Prostate gland (tissue), 2 donors: ENCODE data around the gene NFATC2IP.

Source experiments
- POLR2A ChIP-seq: fragments of 450-650 bp; IDR thresholded peaks from one replicate; pipeline ENCODE4 v1.6.1; 2016; ENCODE audit warnings: antibody characterized with exemption, mild to moderate bottlenecking
- POLR2AphosphoS5 ChIP-seq: sonication (generic); formaldehyde crosslinking; IDR thresholded peaks from one replicate; pipeline ENCODE4 v1.6.1; 2017; ENCODE audit warnings: antibody characterized with exemption
- TF ChIP-seq, protein P1 (sequence below), 4 experiments: fragments of 200-600 bp in 2 of 4; fragments of 450-650 bp in 2 of 4; sonication (generic) in 2 of 4; IDR thresholded peaks; 1 replicate in 3 of 4; 2 replicates in 1 of 4; pipeline ENCODE4 v1.5.1; 2016 to 2019; ENCODE audit warnings: antibody characterized with exemption in 4 of 4, mild to moderate bottlenecking in 2 of 4, moderate library complexity in 2 of 4

DNA sequence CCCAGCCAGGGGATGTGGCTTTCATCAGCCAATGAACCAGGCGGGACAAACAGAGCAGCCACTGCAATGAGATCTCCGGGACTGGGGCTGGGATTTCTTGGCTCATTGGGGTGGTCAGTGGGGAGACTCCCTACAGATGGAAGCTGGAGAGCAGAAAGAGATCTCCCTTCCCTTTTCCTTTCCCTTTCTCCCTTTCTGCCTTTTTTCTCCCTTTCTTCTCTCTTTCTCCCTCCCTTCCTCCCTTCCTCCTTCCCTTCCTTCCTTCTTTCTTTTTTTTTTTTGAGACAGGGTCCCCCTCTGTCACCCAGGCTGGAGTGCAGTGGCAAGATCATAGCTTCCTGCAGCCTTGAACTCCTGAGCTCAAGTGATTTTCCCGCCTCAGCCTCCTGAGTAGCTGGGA, 48.1 kb downstream of the NFATC2IP start:
- TF ChIP-seq, protein P1, sequence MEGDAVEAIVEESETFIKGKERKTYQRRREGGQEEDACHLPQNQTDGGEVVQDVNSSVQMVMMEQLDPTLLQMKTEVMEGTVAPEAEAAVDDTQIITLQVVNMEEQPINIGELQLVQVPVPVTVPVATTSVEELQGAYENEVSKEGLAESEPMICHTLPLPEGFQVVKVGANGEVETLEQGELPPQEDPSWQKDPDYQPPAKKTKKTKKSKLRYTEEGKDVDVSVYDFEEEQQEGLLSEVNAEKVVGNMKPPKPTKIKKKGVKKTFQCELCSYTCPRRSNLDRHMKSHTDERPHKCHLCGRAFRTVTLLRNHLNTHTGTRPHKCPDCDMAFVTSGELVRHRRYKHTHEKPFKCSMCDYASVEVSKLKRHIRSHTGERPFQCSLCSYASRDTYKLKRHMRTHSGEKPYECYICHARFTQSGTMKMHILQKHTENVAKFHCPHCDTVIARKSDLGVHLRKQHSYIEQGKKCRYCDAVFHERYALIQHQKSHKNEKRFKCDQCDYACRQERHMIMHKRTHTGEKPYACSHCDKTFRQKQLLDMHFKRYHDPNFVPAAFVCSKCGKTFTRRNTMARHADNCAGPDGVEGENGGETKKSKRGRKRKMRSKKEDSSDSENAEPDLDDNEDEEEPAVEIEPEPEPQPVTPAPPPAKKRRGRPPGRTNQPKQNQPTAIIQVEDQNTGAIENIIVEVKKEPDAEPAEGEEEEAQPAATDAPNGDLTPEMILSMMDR (IDR thresholded peaks at IDR 0.05): no peak
- no peak for TF ChIP-seq POLR2A
- no peak for TF ChIP-seq POLR2AphosphoS5
